ENCODE results near the gene CDCP1.

CDCP1 gene

DNA sequence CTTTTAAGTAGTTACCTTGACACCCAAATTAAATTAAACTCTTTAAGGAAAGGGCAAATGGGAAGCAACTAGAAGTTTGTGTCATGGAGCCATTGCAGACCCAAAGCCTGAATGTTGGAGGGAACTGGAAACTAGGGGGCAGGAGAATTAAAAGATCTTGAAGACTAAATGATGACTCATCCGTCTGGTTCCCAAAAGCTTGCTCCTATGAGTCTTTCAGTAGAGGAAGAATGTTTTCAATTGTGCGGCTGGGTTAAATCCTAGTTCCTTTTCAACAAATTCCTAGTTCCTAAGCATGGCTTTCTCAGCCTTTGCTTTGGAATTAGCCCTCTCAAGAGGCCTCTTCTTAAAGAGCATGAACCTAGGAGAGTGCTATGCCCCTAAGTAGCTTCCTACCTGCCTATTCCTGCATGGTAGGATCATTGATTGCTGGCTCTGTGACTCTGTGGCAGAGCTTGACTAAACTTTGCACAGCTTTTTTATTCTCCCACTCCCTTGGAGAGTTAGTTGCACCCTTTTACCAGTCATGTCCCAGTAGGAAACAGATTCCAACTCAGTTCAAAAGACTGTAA lies 102.4 kb downstream of the CDCP1 start:
- no peak overlapping the region for H3K27ac ChIP-seq (ENCODE audit: low read length)

DNA sequence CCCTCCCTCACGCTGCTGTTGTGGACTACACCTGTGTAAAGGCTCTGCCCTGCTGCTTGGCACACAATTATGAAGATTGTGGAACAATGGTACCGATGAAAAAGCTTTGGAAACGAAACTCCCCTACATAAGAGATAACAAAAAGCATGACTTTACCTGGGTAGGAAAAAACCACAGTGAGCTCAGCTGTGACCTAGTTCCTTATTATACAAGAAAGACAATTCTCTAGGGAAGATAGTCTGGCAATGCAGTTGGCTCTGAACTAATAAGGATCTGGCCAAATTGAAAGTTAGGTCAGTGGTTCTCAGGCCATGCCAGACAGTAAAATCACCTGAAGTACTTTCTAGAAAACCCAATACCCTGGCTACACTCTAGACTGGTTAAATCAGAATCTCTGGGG lies 104.0 kb downstream of the CDCP1 start:
- TF ChIP-seq, protein P1, sequence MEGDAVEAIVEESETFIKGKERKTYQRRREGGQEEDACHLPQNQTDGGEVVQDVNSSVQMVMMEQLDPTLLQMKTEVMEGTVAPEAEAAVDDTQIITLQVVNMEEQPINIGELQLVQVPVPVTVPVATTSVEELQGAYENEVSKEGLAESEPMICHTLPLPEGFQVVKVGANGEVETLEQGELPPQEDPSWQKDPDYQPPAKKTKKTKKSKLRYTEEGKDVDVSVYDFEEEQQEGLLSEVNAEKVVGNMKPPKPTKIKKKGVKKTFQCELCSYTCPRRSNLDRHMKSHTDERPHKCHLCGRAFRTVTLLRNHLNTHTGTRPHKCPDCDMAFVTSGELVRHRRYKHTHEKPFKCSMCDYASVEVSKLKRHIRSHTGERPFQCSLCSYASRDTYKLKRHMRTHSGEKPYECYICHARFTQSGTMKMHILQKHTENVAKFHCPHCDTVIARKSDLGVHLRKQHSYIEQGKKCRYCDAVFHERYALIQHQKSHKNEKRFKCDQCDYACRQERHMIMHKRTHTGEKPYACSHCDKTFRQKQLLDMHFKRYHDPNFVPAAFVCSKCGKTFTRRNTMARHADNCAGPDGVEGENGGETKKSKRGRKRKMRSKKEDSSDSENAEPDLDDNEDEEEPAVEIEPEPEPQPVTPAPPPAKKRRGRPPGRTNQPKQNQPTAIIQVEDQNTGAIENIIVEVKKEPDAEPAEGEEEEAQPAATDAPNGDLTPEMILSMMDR (IDR thresholded peaks at IDR 0.05; ENCODE audit: low read length) = no peak
- no peak for TF ChIP-seq EZH2 (optimal IDR thresholded peaks at IDR 0.05; ENCODE audit: low read depth, low read length)
- H4K20me1 ChIP-seq (ENCODE audit: insufficient read depth, low read length) = no peaks in the 10 kb centered on the region
- H3K4me3 ChIP-seq (ENCODE audit: low read length) = no peak overlapping the region
- H3K79me2 ChIP-seq (ENCODE audit: low read length) = no peaks in the 10 kb centered on the region
- peaks cover 9% of the 10 kb centered on the region for H3F3A ChIP-seq (ENCODE audit: insufficient read depth, low read length)
- H2AFZ ChIP-seq (ENCODE audit: low read length) = peak overlapping the region; percentile 22; the same call in 1 of the 2 replicates
- H3K4me2 ChIP-seq (ENCODE audit: low read depth, low read length) = peak overlapping the region; percentile 30; the same call in 1 of the 2 replicates
- H3K4me1 ChIP-seq (ENCODE audit: low read length) = peaks cover 24% of the 10 kb centered on the region
- H3K9me2 ChIP-seq (replicated peaks; ENCODE audit: insufficient read depth, low read length) = no peaks in the 10 kb centered on the region
- DNase-seq = no peak
- H3K27ac ChIP-seq (ENCODE audit: low read length) = peak overlapping the region; percentile 56; the same call in 1 of the 2 replicates
- H3K27me3 ChIP-seq (replicated peaks; ENCODE audit: insufficient read depth, low read length) = no peaks in the 10 kb centered on the region
- no peak overlapping the region; the same call in 1 of the 2 replicates for H3K9ac ChIP-seq (ENCODE audit: low read length)
- H3K9me3 ChIP-seq (replicated peaks; ENCODE audit: insufficient read depth, low read length) = no peaks in the 10 kb centered on the region
- no peaks in the 10 kb centered on the region for H3K36me3 ChIP-seq (replicated peaks; ENCODE audit: insufficient read depth, low read length)

More for the DNA sequence above, 102.4 kb downstream of the CDCP1 start:
- Histone ChIP-seq H3K4me1 (ENCODE audit: low read length) (peaks cover 24% of the 10 kb centered on the region), H3K79me2 (ENCODE audit: low read length) (no peaks in the 10 kb centered on the region), H2AFZ (ENCODE audit: low read length) (no peak overlapping the region), H3K36me3 (replicated peaks; ENCODE audit: insufficient read depth, low read length) (no peaks in the 10 kb centered on the region), H3K9ac (ENCODE audit: low read length) (no peak overlapping the region), H3K9me3 (replicated peaks; ENCODE audit: insufficient read depth, low read length) (no peaks in the 10 kb centered on the region), H4K20me1 (ENCODE audit: insufficient read depth, low read length) (no peaks in the 10 kb centered on the region), H3K27me3 (replicated peaks; ENCODE audit: insufficient read depth, low read length) (no peaks in the 10 kb centered on the region), H3K4me2 (ENCODE audit: low read depth, low read length) (no peak overlapping the region), H3F3A (ENCODE audit: insufficient read depth, low read length) (peaks cover 9% of the 10 kb centered on the region), H3K9me2 (replicated peaks; ENCODE audit: insufficient read depth, low read length) (no peaks in the 10 kb centered on the region), H3K4me3 (ENCODE audit: low read length) (no peak overlapping the region)
- DNase-seq = no peak
- TF ChIP-seq, protein P1 (IDR thresholded peaks at IDR 0.05; ENCODE audit: low read length) = no peak
- TF ChIP-seq EZH2phosphoT487 (IDR thresholded peaks at IDR 0.05; ENCODE audit: low read length) = no peak

DNA sequence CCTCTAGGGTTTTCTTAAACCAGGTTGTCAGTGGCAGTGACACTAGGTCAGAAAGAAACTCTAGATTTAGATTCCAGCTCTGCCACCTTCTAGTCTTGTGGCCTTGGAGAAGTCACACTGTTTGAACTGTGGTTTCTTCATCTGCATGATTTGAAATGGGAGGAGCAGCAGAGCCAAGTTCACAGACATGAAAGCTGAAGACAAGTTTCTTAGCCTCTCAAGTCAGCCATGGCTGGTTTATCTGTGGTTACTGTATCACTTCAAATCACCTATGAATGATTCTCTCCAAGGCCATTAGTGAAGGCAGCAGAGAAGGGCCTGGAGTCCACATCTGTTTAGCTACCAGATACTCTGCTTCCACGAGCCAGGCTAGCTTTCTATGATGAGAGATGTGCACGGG lies 104.5 kb downstream of the CDCP1 start:
- peaks cover 9% of the 10 kb centered on the region for H3F3A ChIP-seq (ENCODE audit: insufficient read depth, low read length)
- H3K27me3 ChIP-seq (replicated peaks; ENCODE audit: insufficient read depth, low read length) = no peaks in the 10 kb centered on the region
- no peaks in the 10 kb centered on the region for H4K20me1 ChIP-seq (ENCODE audit: insufficient read depth, low read length)
- H3K4me3 ChIP-seq (ENCODE audit: low read length) = no peak overlapping the region
- H2AFZ ChIP-seq (ENCODE audit: low read length) = peak overlapping the region; percentile 22; the same call in 1 of the 2 replicates
- peak overlapping the region; percentile 56; the same call in 1 of the 2 replicates for H3K27ac ChIP-seq (ENCODE audit: low read length)
- peak; percentile 39 for DNase-seq
- H3K9ac ChIP-seq (ENCODE audit: low read length) = no peak overlapping the region; the same call in 1 of the 2 replicates
- H3K79me2 ChIP-seq (ENCODE audit: low read length) = no peaks in the 10 kb centered on the region
- H3K9me2 ChIP-seq (replicated peaks; ENCODE audit: insufficient read depth, low read length) = no peaks in the 10 kb centered on the region
- no peaks in the 10 kb centered on the region for H3K36me3 ChIP-seq (replicated peaks; ENCODE audit: insufficient read depth, low read length)
- no peak for TF ChIP-seq EZH2 (optimal IDR thresholded peaks at IDR 0.05; ENCODE audit: low read depth, low read length)
- TF ChIP-seq EZH2phosphoT487 (IDR thresholded peaks at IDR 0.05; ENCODE audit: low read length) = no peak
- no peaks in the 10 kb centered on the region for H3K9me3 ChIP-seq (replicated peaks; ENCODE audit: insufficient read depth, low read length)
- peaks cover 24% of the 10 kb centered on the region for H3K4me1 ChIP-seq (ENCODE audit: low read length)
- H3K4me2 ChIP-seq (ENCODE audit: low read depth, low read length) = peak overlapping the region; percentile 30; the same call in 1 of the 2 replicates

Measured in MM.1S (cell line).